ENCODE measurements around the gene ZNF518A. TPM values are rescaled to one million over a fixed set of nuclear protein-coding genes. Genes with fewer than 3 reads are reported as not detected.
"Not testable (repeated sequence)": the region's sequence is repeated elsewhere in the genome, so short reads cannot be mapped to it uniquely, and the experiment has no call there.

Gene ZNF518A
- total and polyA plus RNA-seq, 2 of the 13 experiments (the other 11 are each of a cell fraction or from before 2014, with no cell fraction given) = 21.7 to 37.1 TPM

- DNase-seq (ENCODE audit: low spot score); ATAC-seq: not testable (repeated sequence)
- 3% methylated on average over 1 of the region's 1 CpG for WGBS (ENCODE audit: low lambda C conversion rate)
Observed at GRCh38 chr10:96189505-96189904, 59.4 kb downstream of the ZNF518A start.

GRCh38 chr10:96201525-96201924 lies 71.4 kb downstream of the ZNF518A start:
- intact Hi-C loops (cut with micrococcal nuclease; ENCODE audit: unreplicated experiment) (no loop called here), in situ Hi-C loops (cut with HindIII; ENCODE audit: extremely low pct_ligation_motif_present, low pct_unique_long_range_greater_than_20kb) (no loop called here)
- ChIA-PET POLR2A (no interaction called here), CTCF (ENCODE audit: low intra/inter-chr PET ratio, low total read pairs) (no interaction called here)
- DNase-seq (ENCODE audit: low spot score) (no peak), FAIRE-seq (no peak), ATAC-seq (no peak)
- Histone ChIP-seq H3K36me3 (replicated peaks in 1 of 2; ENCODE audit: control insufficient read depth in 1 of 2, insufficient read depth in 2 of 2, low read length in 2 of 2) (no peaks in the 10 kb centered on the region), H3K79me2 (ENCODE audit: insufficient read depth, low read length) (no peaks in the 10 kb centered on the region), H3K4me2 (ENCODE audit: low read depth, low read length) (no peak overlapping the region), H3K9ac (ENCODE audit: insufficient read depth, low read depth, low read length) (no peak overlapping the region), H3K27ac (ENCODE audit: extremely low read length, insufficient read depth, low read length) (no peak overlapping the region), H3K9me3 (ENCODE audit: low read length) (no peaks in the 10 kb centered on the region), H3K27me3 (ENCODE audit: control insufficient read depth in 1 of 2, insufficient read depth in 2 of 2, low read length in 2 of 2) (no peaks in the 10 kb centered on the region; a peak in 1 of 5 replicates), H3K4me1 (ENCODE audit: insufficient read depth, low read length) (no peaks in the 10 kb centered on the region), H3K4me3 (replicated peaks in 1 of 3; ENCODE audit: insufficient read depth in 1 of 3, low read depth in 2 of 3, low read length in 3 of 3) (no peak overlapping the region), H4K20me1 (ENCODE audit: insufficient read depth, low read length) (no peaks in the 10 kb centered on the region), H2AFZ (ENCODE audit: low read length) (no peak overlapping the region)
- WGBS (ENCODE audit: low lambda C conversion rate) = 4% methylated on average over 1 of the region's 1 CpG
- BruUV-seq (replicated peaks) = no TSS peak
- TF ChIP-seq E2F5 (CRISPR knock-in tag; conservative IDR thresholded peaks at IDR 0.05) = no peak
- TF ChIP-seq LRRFIP1 (CRISPR knock-in tag; conservative IDR thresholded peaks at IDR 0.05) = no peak
- TF ChIP-seq FOSL2 (CRISPR knock-in tag; IDR thresholded peaks at IDR 0.05) = no peak
- TF ChIP-seq ZSCAN30 (CRISPR knock-in tag; IDR thresholded peaks at IDR 0.05) = no peak
- TF ChIP-seq PHF8 (CRISPR knock-in tag; IDR thresholded peaks at IDR 0.05) = no peak
- TF ChIP-seq ZNF720 (CRISPR knock-in tag; IDR thresholded peaks at IDR 0.05) = no peak
- no peak for TF ChIP-seq ZFP91 (CRISPR knock-in tag; IDR thresholded peaks at IDR 0.05; ENCODE audit: borderline replicate concordance)
- TF ChIP-seq ZNF816 (CRISPR knock-in tag; IDR thresholded peaks at IDR 0.05; ENCODE audit: borderline replicate concordance) = no peak
- TF ChIP-seq ZNF563 (CRISPR knock-in tag; IDR thresholded peaks at IDR 0.05) = no peak
- no peak for TF ChIP-seq SMAD3 (CRISPR knock-in tag; IDR thresholded peaks at IDR 0.05)
- no peak for TF ChIP-seq ZNF557 (CRISPR knock-in tag; IDR thresholded peaks at IDR 0.05)
- TF ChIP-seq SRSF9 (IDR thresholded peaks at IDR 0.05; ENCODE audit: borderline replicate concordance, insufficient read depth, low read depth, low read length, poor library complexity, severe bottlenecking) = no peak
- no peak for TF ChIP-seq NRL (CRISPR knock-in tag; IDR thresholded peaks at IDR 0.05; ENCODE audit: borderline replicate concordance)
- no peak for TF ChIP-seq RBM39 (IDR thresholded peaks at IDR 0.05; ENCODE audit: low read depth, low read length, poor library complexity, severe bottlenecking)

More at GRCh38 chr10:96189505-96189904, 59.4 kb downstream of the ZNF518A start:
- H3K4me2 ChIP-seq (ENCODE audit: low read depth, low read length); H3K9ac ChIP-seq (ENCODE audit: insufficient read depth, low read depth, low read length); in situ Hi-C loops (cut with HindIII; ENCODE audit: extremely low pct_ligation_motif_present, low pct_unique_long_range_greater_than_20kb); H3K27me3 ChIP-seq (ENCODE audit: control insufficient read depth in 1 of 2, insufficient read depth in 2 of 2, low read length in 2 of 2); BruUV-seq (replicated peaks); CTCF ChIA-PET (ENCODE audit: low intra/inter-chr PET ratio, low total read pairs); FAIRE-seq; H3K4me3 ChIP-seq (replicated peaks in 1 of 3; ENCODE audit: insufficient read depth in 1 of 3, low read depth in 2 of 3, low read length in 3 of 3); POLR2A ChIA-PET; H3K4me1 ChIP-seq (ENCODE audit: insufficient read depth, low read length); intact Hi-C loops (cut with micrococcal nuclease; ENCODE audit: unreplicated experiment); H3K79me2 ChIP-seq (ENCODE audit: insufficient read depth, low read length); H2AFZ ChIP-seq (ENCODE audit: low read length); H3K9me3 ChIP-seq (ENCODE audit: low read length); H3K27ac ChIP-seq (ENCODE audit: extremely low read length, insufficient read depth, low read length); H3K36me3 ChIP-seq (replicated peaks in 1 of 2; ENCODE audit: control insufficient read depth in 1 of 2, insufficient read depth in 2 of 2, low read length in 2 of 2); H4K20me1 ChIP-seq (ENCODE audit: insufficient read depth, low read length); TF ChIP-seq CREB1 (CRISPR knock-in tag; IDR thresholded peaks at IDR 0.05): not testable (repeated sequence)
- TF ChIP-seq CREB1 (IDR thresholded peaks at IDR 0.05) = peak; percentile 70
